Stomach (tissue), 4 donors: Measurements from ENCODE around the gene USP40.

ENCODE experiments used
- CTCF ChIP-seq, 7 experiments: fragments of 450-650 bp in 4 of 7; fragments of 200-600 bp in 3 of 7; sonication (generic) in 3 of 7; IDR thresholded peaks; one replicate each; pipeline ENCODE4 v1.5.1; 2016 to 2019; ENCODE audit warnings: antibody characterized with exemption in 7 of 7, control low read depth in 2 of 7, mild to moderate bottlenecking in 1 of 7
- POLR2A ChIP-seq, 4 donors: fragments of 450-650 bp; IDR thresholded peaks; one replicate each; pipeline ENCODE4 v1.6.1; 2016; ENCODE audit warnings: antibody characterized with exemption in 4 of 4, control low read depth in 2 of 4, mild to moderate bottlenecking in 1 of 4, moderate library complexity in 1 of 4
- POLR2AphosphoS5 ChIP-seq, 3 donors: sonication (generic); formaldehyde crosslinking; IDR thresholded peaks; one replicate each; pipeline ENCODE4 v1.6.1; 2016; ENCODE audit warnings: antibody characterized with exemption in 3 of 3

- TF ChIP-seq CTCF (IDR thresholded peaks at IDR 0.05), result no peak
- no peak for TF ChIP-seq POLR2A (IDR thresholded peaks at IDR 0.05)
- no peak for TF ChIP-seq POLR2AphosphoS5 (IDR thresholded peaks at IDR 0.05)
Measured at GRCh38 chr2:233441161-233442027, 125.2 kb downstream of the USP40 start.
